ENCODE results near the gene PTHLH.

GRCh38 chr12:28017126-28017872 is 44.8 kb upstream of the PTHLH start:
- no peak for TF ChIP-seq CTCF (IDR thresholded peaks at IDR 0.05 in 4 of 5, conservative IDR thresholded peaks at IDR 0.05 in 1 of 5)
- TF ChIP-seq POLR2A (IDR thresholded peaks at IDR 0.05), result no peak
